K562 (cell line): ENCODE measurements around the gene CCDC85B. TPM values are rescaled to one million over a fixed set of nuclear protein-coding genes. Genes with fewer than 3 reads are reported as not detected.

Experiments
- ATAC-seq: fragments of 200-7000 bp; cut with Tn5 transposase; 3 replicates; pipeline ENCODE4 v1.9.1; 2020; ENCODE audit warnings: moderate library complexity
- BruUV-seq: library from RNA; stranded (reverse); fragments of 400-500 nt; replicated peaks from 2 replicates; lab custom pipeline; 2021; lab: Mats Ljungman, UMichigan
- CTCF ChIA-PET: fragments of 300-600 bp; formaldehyde crosslinking; extraction: SDS; loops from one replicate; lab custom pipeline; 2021; ENCODE audit warnings: low intra/inter-chr PET ratio; lab: Yijun Ruan, JAX
- POLR2A ChIA-PET: fragments of 300-600, 350-650 bp; sonication (Branson Sonifier 250); formaldehyde crosslinking; extraction: SDS; loops from one replicate; lab custom pipeline; 2021; ENCODE audit warnings: antibody characterized with exemption, inconsistent platforms; lab: Yijun Ruan, JAX
- DNase-seq, 4 experiments: peaks; one replicate each; pipeline versions ENCODE4 v3.0.0 to v3.0.0-alpha.2; 2011 to 2018; ENCODE audit warnings: low spot score in 3 of 4, mixed read lengths in 3 of 4; ENCODE audit errors: extremely low read depth in 1 of 4
- FAIRE-seq: peaks from 2 replicates; lab custom pipeline; 2011; peaks lifted over from hg19 to GRCh38; lab: Jason Lieb, UNC
- H2AFZ ChIP-seq: 2 replicates; pipeline ENCODE4 v1.6.0; 2011; ENCODE audit warnings: low read depth, low read length, control low read depth, inconsistent platforms
- H3K27ac ChIP-seq: fragments of 200-600 bp; 3 replicates; pipeline ENCODE4 v1.8.0; 2011; ENCODE audit warnings: low read depth, mild to moderate bottlenecking, control low read depth, inconsistent platforms, low read length, moderate library complexity, mixed read lengths; ENCODE audit errors: extremely low read depth
- H3K27me3 ChIP-seq, 2 experiments: fragments of 300-600 bp in 1 of 2; 2 replicates in 1 of 2; 3 replicates in 1 of 2; pipeline versions ENCODE4 v1.6.0 to v1.8.0; 2011; ENCODE audit warnings: inconsistent platforms in 2 of 2, low read length in 2 of 2, mild to moderate bottlenecking in 1 of 2, mixed read lengths in 1 of 2, moderate library complexity in 1 of 2; ENCODE audit not compliant: control insufficient read depth in 2 of 2, insufficient read depth in 2 of 2
- H3K36me3 ChIP-seq: fragments of 300-600 bp; 3 replicates; pipeline ENCODE4 v1.8.0; 2011; ENCODE audit warnings: mild to moderate bottlenecking, low read length, inconsistent platforms; ENCODE audit not compliant: control insufficient read depth, insufficient read depth
- H3K4me1 ChIP-seq, 2 experiments: fragments of 200-600 bp in 1 of 2; replicated peaks in 1 of 2; 2 replicates in 1 of 2; 3 replicates in 1 of 2; pipeline versions ENCODE4 v1.5.1 to v1.8.0; 2011; ENCODE audit warnings: inconsistent platforms in 2 of 2, low read length in 2 of 2, mild to moderate bottlenecking in 1 of 2, mixed read lengths in 1 of 2, moderate library complexity in 1 of 2; ENCODE audit not compliant: control insufficient read depth in 2 of 2, insufficient read depth in 2 of 2
- H3K4me2 ChIP-seq: 2 replicates; pipeline ENCODE4 v1.6.1; 2011; ENCODE audit warnings: low read length, control low read depth, inconsistent platforms, mixed read lengths; ENCODE audit not compliant: insufficient read depth
- H3K4me3 ChIP-seq: fragments of 200-600 bp; sonication (generic), shearing (Covaris generic); 2 replicates; pipeline ENCODE4 v1.5.1; 2016; ENCODE audit warnings: control low read depth, inconsistent platforms
- H3K79me2 ChIP-seq: fragments of 200-600 bp; 3 replicates; pipeline ENCODE4 v1.8.0; 2011; ENCODE audit warnings: low read length, inconsistent platforms; ENCODE audit not compliant: control insufficient read depth, insufficient read depth
- H3K9ac ChIP-seq, 2 experiments: 2 replicates each; pipeline versions ENCODE4 v1.6.0 to v1.6.1; 2011; ENCODE audit warnings: low read depth in 2 of 2, low read length in 2 of 2, control low read depth in 1 of 2, inconsistent platforms in 1 of 2, mild to moderate bottlenecking in 1 of 2, mixed read lengths in 1 of 2; ENCODE audit not compliant: insufficient read depth in 1 of 2
- H3K9me1 ChIP-seq: one replicate; pipeline ENCODE4 v1.6.0; 2011; ENCODE audit warnings: inconsistent platforms, mild to moderate bottlenecking, low read length, moderate library complexity; ENCODE audit not compliant: control insufficient read depth, insufficient read depth
- H3K9me3 ChIP-seq: replicated peaks from 2 replicates; pipeline ENCODE4 v1.5.1; 2011; ENCODE audit warnings: low read depth, low read length, inconsistent platforms; ENCODE audit not compliant: control insufficient read depth, insufficient read depth
- H4K20me1 ChIP-seq: replicated peaks from 2 replicates; pipeline ENCODE4 v1.6.1; 2011; ENCODE audit warnings: low read length, inconsistent platforms, mixed read lengths; ENCODE audit not compliant: control insufficient read depth, insufficient read depth
- BHLHE40 ChIP-seq: IDR thresholded peaks from 2 replicates; pipeline ENCODE4 v1.6.1; 2011; ENCODE audit warnings: low read length, improper control_type of control experiment
- E2F8 ChIP-seq: fragments of 450-650 bp; IDR thresholded peaks from 2 replicates; pipeline ENCODE4 v1.7.1; 2018; ENCODE audit warnings: mild to moderate bottlenecking, low read depth; ENCODE audit not compliant: partially characterized antibody
- ELF4 ChIP-seq: fragments of 450-650 bp; formaldehyde crosslinking; IDR thresholded peaks from 2 replicates; pipeline ENCODE4 v1.4.0; 2022; ENCODE audit warnings: missing genetic modification characterization
- ERF ChIP-seq: fragments of 450-650 bp; formaldehyde crosslinking; IDR thresholded peaks from 2 replicates; pipeline ENCODE4 v1.4.0; 2020; ENCODE audit warnings: mild to moderate bottlenecking, mixed read lengths
- KAT8 ChIP-seq: fragments of 450-650 bp; IDR thresholded peaks from 2 replicates; pipeline ENCODE4 v1.6.1; 2016; ENCODE audit warnings: low read depth, mild to moderate bottlenecking
- NCOA4 ChIP-seq: fragments of 450-650 bp; IDR thresholded peaks from 2 replicates; pipeline ENCODE4 v1.6.1; 2018; ENCODE audit warnings: mild to moderate bottlenecking; ENCODE audit not compliant: partially characterized antibody
- PRPF4 ChIP-seq: fragments of 200-400 bp; formaldehyde crosslinking; IDR thresholded peaks from one replicate; pipeline ENCODE4 v1.6.1; 2017; ENCODE audit warnings: low read length, low read depth, mild to moderate bottlenecking; ENCODE audit not compliant: insufficient read depth, poor library complexity, severe bottlenecking
- RBM22 ChIP-seq: fragments of 200-400 bp; formaldehyde crosslinking; IDR thresholded peaks from 2 replicates; pipeline ENCODE4 v1.6.1; 2018; ENCODE audit warnings: low read length, low read depth; ENCODE audit not compliant: poor library complexity, severe bottlenecking
- SUPT5H ChIP-seq: fragments of 450-650 bp; IDR thresholded peaks from 2 replicates; pipeline ENCODE4 v1.6.1; 2016
- TAF9B ChIP-seq: fragments of 450-650 bp; IDR thresholded peaks from 2 replicates; pipeline ENCODE4 v1.6.1; 2018; ENCODE audit warnings: mild to moderate bottlenecking; ENCODE audit not compliant: partially characterized antibody
- TARDBP ChIP-seq: fragments of 450-650 bp; IDR thresholded peaks from 2 replicates; pipeline ENCODE4 v1.6.1; 2016
- TCF7 ChIP-seq: sonication (generic); IDR thresholded peaks from 2 replicates; pipeline ENCODE4 v1.6.1; 2016; ENCODE audit warnings: antibody characterized with exemption, borderline replicate concordance
- TRIM24 ChIP-seq, 2 experiments: fragments of 450-650 bp; IDR thresholded peaks; 2 replicates each; pipeline ENCODE4 v1.6.1; 2016
- YBX1 ChIP-seq: fragments of 450-650 bp; IDR thresholded peaks from 2 replicates; pipeline ENCODE4 v1.7.1; 2016; ENCODE audit warnings: mild to moderate bottlenecking
- ZBTB34 ChIP-seq: fragments of 250-450 bp; sonication (Bioruptor Pico); IDR thresholded peaks from 2 replicates; pipeline ENCODE4 v1.8.0; 2021; ENCODE audit warnings: mild to moderate bottlenecking, moderate library complexity
- ZFP36 ChIP-seq: fragments of 150-350 bp; IDR thresholded peaks from 2 replicates; pipeline ENCODE4 v1.6.1; 2018; ENCODE audit warnings: low read length, low read depth; ENCODE audit not compliant: partially characterized antibody
- ZKSCAN8 ChIP-seq: fragments of 200-800 bp; sonication (Bioruptor generic); IDR thresholded peaks from 2 replicates; pipeline ENCODE4 v1.6.1; 2016; ENCODE audit warnings: missing genetic modification characterization, missing compliant biosample characterization
- ZNF830 ChIP-seq: fragments of 250-450 bp; sonication (Bioruptor Pico); IDR thresholded peaks from 2 replicates; pipeline ENCODE4 v1.5.0; 2021; ENCODE audit warnings: mild to moderate bottlenecking
- ZSCAN29 ChIP-seq: fragments of 450-650 bp; IDR thresholded peaks from 2 replicates; pipeline ENCODE4 v1.6.1; 2017
- WGBS: fragments of 100-300 bp; shearing (Covaris generic); methylation state at CpG from one replicate; pipeline ENCODE4 v1.1.6; 2016; ENCODE audit warnings: low coverage, mixed read lengths; ENCODE audit not compliant: insufficient coverage; ENCODE audit errors: missing lambda C conversion rate; 5-methylcytosine and 5-hydroxymethylcytosine counted together
- in situ Hi-C: fragments of 300-500 bp; cut with MboI; formaldehyde crosslinking; loops from 4 replicates; pipeline ENCODE4 v1.15.0; 2018; ENCODE audit warnings: inconsistent platforms, mixed read lengths
- intact Hi-C: fragments of 100-400 bp; cut with micrococcal nuclease; formaldehyde crosslinking; loops from 2 replicates; pipeline ENCODE4 v1.14.2; 2022
- polyA plus RNA-seq, 8 experiments: library from polyadenylated mRNA; depleted of rRNA in 4 of 8; stranded (reverse) in 5 of 8; unstranded in 3 of 8; fragments of >200 nt; fragmentation: Nextera tagmentation in 2 of 8; fragmentation: Illumina TruSeq in 1 of 8; extraction: Ambion mirVana in 2 of 8; extraction: Trizol in 1 of 8; gene quantifications; 2 replicates each; pipeline versions ENCODE4 v1.2.1 to v1.2.3, GENCODE V29; 2011 to 2014; ENCODE audit warnings: inconsistent platforms in 1 of 8, missing spikeins in 1 of 8
- total RNA-seq, 7 experiments: library from RNA; depleted of rRNA in 6 of 7; stranded (reverse); fragments of >200 nt in 6 of 7; fragmentation: Illumina TruSeq in 2 of 7; extraction: Trizol in 2 of 7; gene quantifications; 2 replicates each; pipeline versions ENCODE4 v1.2.1 to v1.2.3, GENCODE V29; 2011 to 2021; ENCODE audit warnings: low replicate concordance in 1 of 7

Gene CCDC85B
- total and polyA plus RNA-seq, 9 of the 15 experiments (the other 6 are each of a cell fraction or from before 2014, with no cell fraction given) = 0.14 to 138 (median 6.2) TPM

- 0 out of 4 replicates have a peak, but pooled peaks of 1 of the 2 experiments have one; percentile 39 for TF ChIP-seq TRIM24 (IDR thresholded peaks at IDR 0.05)
- no peak for TF ChIP-seq ZSCAN29
- TF ChIP-seq YBX1 = no peak
- TF ChIP-seq RBM22 = peak; percentile 60
- no peak for TF ChIP-seq TCF7
- TF ChIP-seq ZNF830 (CRISPR knock-in tag) = no peak
These were observed 39.3 kb upstream of the CCDC85B start (continued) for GRCh38 chr11:65851083-65851579.

GRCh38 chr11:65851811-65852507, 38.5 kb upstream of the CCDC85B start:
- peaks cover 35% of the 10 kb centered on the region for H3K79me2 ChIP-seq
- BruUV-seq = no TSS peak
- no peak overlapping the region for H3K4me2 ChIP-seq
- peaks cover 56% of the 10 kb centered on the region for H3K36me3 ChIP-seq
- no peak for FAIRE-seq
- H3K27ac ChIP-seq = no peak overlapping the region
- no peak overlapping the region for H3K9ac ChIP-seq
- peaks cover 7% of the 10 kb centered on the region; the same call in 1 of the 2 replicates for H3K9me3 ChIP-seq
- ChIA-PET CTCF (no interaction called here), POLR2A (interaction anchor here (0.6 to 5.9 kb wide), 25 partner anchors 7 to 1471 kb away, joined by 3 to 67 read pairs (median 4); partner anchors contain the start of genes CFL1, FIBP, MALAT1 and MUS81)
- intact Hi-C loops (no loop called here), in situ Hi-C loops (no loop called here)
- ATAC-seq = peak; percentile 5
- no peak overlapping the region for H3K4me3 ChIP-seq
- peaks cover 4 to 36% of the 10 kb centered on the region in 2 experiments; a peak in 3 of 5 replicates for H3K4me1 ChIP-seq
- no peak overlapping the region for H2AFZ ChIP-seq
- peaks cover 17% of the 10 kb centered on the region for H4K20me1 ChIP-seq
- peaks cover 11% of the 10 kb centered on the region for H3K9me1 ChIP-seq
- DNase-seq = peak in 1 of 4 experiments; percentile 8
- H3K27me3 ChIP-seq = no peaks in the 10 kb centered on the region
- 97% methylated on average over 9 of the region's 10 CpGs for WGBS
- TF ChIP-seq ZFP36 (no peak), E2F8 (no peak), ZBTB34 (no peak), ELF4 (CRISPR knock-in tag) (no peak), NCOA4 (no peak), ERF (CRISPR knock-in tag) (no peak), BHLHE40 (no peak), SUPT5H (0 out of 2 replicates have a peak, but pooled peaks have one; percentile 34), TAF9B (no peak), ZKSCAN8 (CRISPR knock-in tag) (no peak), KAT8 (no peak), PRPF4 (no peak), TARDBP (no peak)
